ENCODE results near the gene MAU2. TPM values are rescaled to one million over a fixed set of nuclear protein-coding genes. Genes with fewer than 3 reads are reported as not detected.
A peak's percentile ranks its signal among the peaks of the same experiment; 100 is the strongest.

MAU2 gene
- total RNA-seq, 2 experiments from 2014 or later: 38.6 to 42.5 TPM

DNA sequence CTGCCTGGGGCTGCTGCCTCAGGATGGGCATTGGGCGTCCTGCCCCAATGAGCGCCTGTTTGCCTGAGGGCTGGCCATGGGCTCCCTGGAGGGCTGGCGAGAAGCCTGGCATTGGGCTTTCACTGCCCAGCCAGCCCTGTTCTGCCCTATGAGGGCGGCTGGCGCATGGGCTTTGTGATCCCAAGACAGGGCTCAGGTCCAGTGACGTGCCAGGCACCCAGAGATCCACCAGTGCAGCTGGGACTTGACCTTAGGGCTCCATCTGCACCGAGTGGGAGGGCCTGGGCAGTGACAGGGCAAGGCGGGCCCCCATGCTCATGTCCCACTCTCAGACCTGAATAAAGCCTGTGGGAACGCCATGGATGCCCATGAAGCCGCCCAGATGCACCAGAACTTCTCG is 34.3 kb downstream of the MAU2 start:
- H3K36me3 Mint-ChIP-seq (ENCODE audit: low read depth): peaks cover 11% of the 10 kb centered on the region
- no peak overlapping the region for H3K4me3 Mint-ChIP-seq
- intact Hi-C loops (cut with micrococcal nuclease): no loop called here
- no peak for DNase-seq
- CTCF ChIA-PET: no interaction called here
- H3K4me1 Mint-ChIP-seq (ENCODE audit: low read depth): peaks cover 8% of the 10 kb centered on the region
- H3K27ac Mint-ChIP-seq: no peak overlapping the region
- H3K9me3 Mint-ChIP-seq: no peaks in the 10 kb centered on the region
- no peaks in the 10 kb centered on the region for H3K27me3 Mint-ChIP-seq (ENCODE audit: low read depth)

DNA sequence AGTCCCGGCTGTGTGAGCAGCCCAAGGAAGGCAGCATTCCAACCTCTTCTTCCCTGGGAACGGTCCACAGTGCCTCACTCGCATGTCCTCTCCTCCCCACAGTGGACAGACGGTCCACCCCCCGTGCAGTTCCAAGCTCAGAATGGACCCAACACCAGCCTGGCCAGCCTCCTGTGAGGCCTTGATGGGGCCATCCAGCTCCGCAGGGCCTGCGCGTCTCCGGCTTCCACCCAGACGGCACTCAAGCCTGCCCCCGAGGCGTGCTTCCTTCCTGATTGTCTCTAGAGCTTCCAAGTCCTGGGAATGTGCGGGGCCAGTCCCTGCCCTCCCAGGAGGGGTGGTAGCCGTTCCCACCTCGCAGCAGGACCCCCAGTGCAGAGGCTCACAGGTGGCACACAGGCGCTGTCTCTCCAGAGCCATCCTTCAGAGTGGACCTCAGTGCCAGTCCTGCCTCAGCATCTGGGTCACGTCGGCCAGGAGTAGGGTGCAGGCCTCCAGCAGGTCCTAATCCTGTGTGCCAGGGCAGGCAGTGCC is 35.0 kb downstream of the MAU2 start:
- Mint-ChIP-seq H3K27ac (no peak overlapping the region), H3K27me3 (ENCODE audit: low read depth) (no peaks in the 10 kb centered on the region), H3K4me1 (ENCODE audit: low read depth) (peaks cover 8% of the 10 kb centered on the region), H3K4me3 (no peak overlapping the region), H3K9me3 (no peaks in the 10 kb centered on the region), H3K36me3 (ENCODE audit: low read depth) (peaks cover 11% of the 10 kb centered on the region)
- CTCF ChIA-PET: no interaction called here
- DNase-seq: no peak
- intact Hi-C loops (cut with micrococcal nuclease): no loop called here

DNA sequence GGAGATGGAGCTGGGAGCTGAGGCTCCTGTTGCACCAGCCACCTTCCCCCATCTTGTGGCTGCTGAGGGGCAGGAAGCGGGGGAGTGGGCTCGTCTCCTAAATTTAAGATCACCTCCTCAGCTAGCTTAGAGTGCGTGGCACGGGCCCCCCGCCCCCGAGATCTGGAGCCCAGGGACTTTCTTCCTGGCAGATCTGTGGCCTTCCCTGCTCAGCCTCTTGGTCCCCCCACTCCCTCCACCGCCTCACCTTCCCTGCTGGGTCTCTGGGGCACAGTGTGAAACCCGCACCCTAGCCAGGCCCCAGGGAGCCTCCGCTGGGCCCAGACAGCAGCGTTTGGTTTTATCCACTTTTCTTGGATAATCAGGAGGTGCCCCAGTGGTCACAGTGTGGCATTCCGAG is 35.9 kb downstream of the MAU2 start:
- intact Hi-C loops (cut with micrococcal nuclease): no loop called here
- Mint-ChIP-seq H3K27me3 (ENCODE audit: low read depth) (no peaks in the 10 kb centered on the region), H3K4me3 (no peak overlapping the region), H3K4me1 (ENCODE audit: low read depth) (peaks cover 15% of the 10 kb centered on the region), H3K36me3 (ENCODE audit: low read depth) (peaks cover 11% of the 10 kb centered on the region), H3K9me3 (no peaks in the 10 kb centered on the region), H3K27ac (no peak overlapping the region)
- CTCF ChIA-PET: no interaction called here
- DNase-seq: no peak

DNA sequence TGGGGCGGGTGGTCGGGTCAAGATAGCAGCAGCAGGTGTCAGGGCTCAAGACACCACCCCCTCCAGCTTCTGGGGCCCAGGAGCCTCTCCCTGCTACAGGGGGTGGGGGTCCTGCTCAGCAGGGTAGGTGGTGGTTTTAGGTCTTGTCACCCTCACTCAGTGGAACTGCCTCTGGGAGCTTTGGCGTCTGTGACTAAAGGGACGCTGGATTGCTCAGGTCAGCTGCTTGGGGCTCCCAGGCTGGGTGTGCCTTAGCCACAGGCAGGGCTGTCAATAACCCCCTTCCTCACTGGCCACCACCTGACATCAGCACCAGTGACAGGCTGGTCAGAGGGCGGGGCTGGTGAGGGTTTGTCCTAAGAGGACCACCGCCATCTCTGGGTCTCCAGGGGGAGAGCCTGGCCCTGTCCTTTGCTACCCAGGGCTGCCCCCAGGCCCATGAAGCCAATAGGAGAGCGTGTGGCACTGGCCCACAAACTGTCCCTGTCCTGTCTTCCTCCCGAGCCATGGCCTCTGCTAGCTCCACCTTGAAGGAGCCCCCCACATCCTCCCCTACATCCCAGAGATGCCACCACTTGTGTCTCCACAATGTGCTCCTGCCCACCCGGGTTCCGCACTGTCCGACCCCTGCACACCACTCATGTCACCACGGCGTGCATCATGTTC is 36.4 kb downstream of the MAU2 start:
- Mint-ChIP-seq H3K36me3 (ENCODE audit: low read depth) (peaks cover 10% of the 10 kb centered on the region), H3K27ac (no peak overlapping the region)
- CTCF ChIA-PET: interaction anchor here (1.9 kb wide), 1 partner anchor 133 kb away, joined by 6 read pairs; no protein-coding TSS in a partner anchor

DNA sequence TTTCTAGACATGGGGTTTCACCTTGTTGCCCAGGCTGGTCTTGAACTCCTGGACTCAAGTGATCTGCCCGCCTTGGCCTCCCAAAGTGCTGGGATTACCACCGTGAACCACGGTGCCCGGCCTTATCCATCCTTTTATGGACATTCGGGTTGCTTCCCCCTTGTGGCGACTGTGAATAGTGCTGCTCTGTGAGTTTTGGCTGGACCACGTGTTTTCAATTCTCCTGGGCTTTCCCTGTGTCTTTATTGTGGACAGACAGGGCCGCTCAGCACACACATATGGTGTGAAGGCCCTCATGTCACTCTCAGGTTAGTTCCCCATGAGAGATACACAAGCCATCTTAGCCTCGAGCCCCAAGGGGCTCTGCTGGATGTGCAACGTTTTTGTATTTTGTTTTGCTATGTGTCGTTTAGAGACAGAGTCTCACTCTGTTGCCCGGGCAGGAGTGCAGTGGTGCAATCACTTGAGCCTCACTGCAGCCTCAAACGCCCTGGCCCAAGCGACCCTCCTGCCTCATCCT is 40.5 kb downstream of the MAU2 start:
- no peaks in the 10 kb centered on the region for H3K9me3 Mint-ChIP-seq
- H3K27me3 Mint-ChIP-seq (ENCODE audit: low read depth): no peaks in the 10 kb centered on the region
- CTCF ChIA-PET: interaction anchor here (0.7 to 9.7 kb wide), 11 partner anchors 9 to 590 kb away, joined by 3 to 162 read pairs (median 5); no protein-coding TSS in a partner anchor
- H3K4me3 Mint-ChIP-seq: no peak overlapping the region
- intact Hi-C loops (cut with micrococcal nuclease): loop anchor here (1.0 to 2.0 kb wide), 3 partner anchors 129 to 214 kb away; no protein-coding TSS in a partner anchor
- H3K27ac Mint-ChIP-seq: no peak overlapping the region
- peaks cover 3% of the 10 kb centered on the region for H3K36me3 Mint-ChIP-seq (ENCODE audit: low read depth)
- H3K4me1 Mint-ChIP-seq (ENCODE audit: low read depth): peaks cover 27% of the 10 kb centered on the region
- peak; percentile 92 for DNase-seq

More for the DNA sequence above, 36.4 kb downstream of the MAU2 start:
- H3K27me3 Mint-ChIP-seq (ENCODE audit: low read depth): no peaks in the 10 kb centered on the region
- intact Hi-C loops (cut with micrococcal nuclease): no loop called here
- H3K4me3 Mint-ChIP-seq: no peak overlapping the region
- H3K9me3 Mint-ChIP-seq: no peaks in the 10 kb centered on the region
- peaks cover 17% of the 10 kb centered on the region for H3K4me1 Mint-ChIP-seq (ENCODE audit: low read depth)
- no peak for DNase-seq

DNA sequence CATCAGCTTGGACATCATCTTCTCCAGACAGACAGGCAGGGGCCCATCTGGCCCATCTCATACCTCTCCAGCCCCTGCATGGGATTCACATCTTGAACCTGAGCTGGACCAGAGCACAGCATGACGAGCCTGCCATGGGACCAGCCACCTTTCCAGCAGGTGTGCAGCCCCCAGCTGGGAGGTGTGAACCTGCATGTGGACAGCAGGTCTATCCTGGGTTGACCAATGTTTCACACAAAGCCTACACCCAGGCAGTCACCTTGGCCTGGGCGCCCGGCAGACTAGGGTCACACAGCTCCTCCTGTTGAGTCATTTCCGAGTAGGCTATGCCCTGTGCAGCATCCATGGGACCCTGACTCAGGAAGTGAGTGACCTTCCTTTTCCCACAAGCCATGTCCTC is 41.4 kb downstream of the MAU2 start:
- no peak for DNase-seq
- Mint-ChIP-seq H3K9me3 (no peaks in the 10 kb centered on the region), H3K27me3 (ENCODE audit: low read depth) (no peaks in the 10 kb centered on the region), H3K27ac (no peak overlapping the region), H3K4me3 (no peak overlapping the region), H3K36me3 (ENCODE audit: low read depth) (peaks cover 3% of the 10 kb centered on the region), H3K4me1 (ENCODE audit: low read depth) (peaks cover 30% of the 10 kb centered on the region)
- CTCF ChIA-PET: interaction anchor here (0.8 to 9.7 kb wide), 11 partner anchors 8 to 216 kb away, joined by 3 to 162 read pairs (median 6); partner anchors contain the start of gene GATAD2A
- intact Hi-C loops (cut with micrococcal nuclease): no loop called here

DNA sequence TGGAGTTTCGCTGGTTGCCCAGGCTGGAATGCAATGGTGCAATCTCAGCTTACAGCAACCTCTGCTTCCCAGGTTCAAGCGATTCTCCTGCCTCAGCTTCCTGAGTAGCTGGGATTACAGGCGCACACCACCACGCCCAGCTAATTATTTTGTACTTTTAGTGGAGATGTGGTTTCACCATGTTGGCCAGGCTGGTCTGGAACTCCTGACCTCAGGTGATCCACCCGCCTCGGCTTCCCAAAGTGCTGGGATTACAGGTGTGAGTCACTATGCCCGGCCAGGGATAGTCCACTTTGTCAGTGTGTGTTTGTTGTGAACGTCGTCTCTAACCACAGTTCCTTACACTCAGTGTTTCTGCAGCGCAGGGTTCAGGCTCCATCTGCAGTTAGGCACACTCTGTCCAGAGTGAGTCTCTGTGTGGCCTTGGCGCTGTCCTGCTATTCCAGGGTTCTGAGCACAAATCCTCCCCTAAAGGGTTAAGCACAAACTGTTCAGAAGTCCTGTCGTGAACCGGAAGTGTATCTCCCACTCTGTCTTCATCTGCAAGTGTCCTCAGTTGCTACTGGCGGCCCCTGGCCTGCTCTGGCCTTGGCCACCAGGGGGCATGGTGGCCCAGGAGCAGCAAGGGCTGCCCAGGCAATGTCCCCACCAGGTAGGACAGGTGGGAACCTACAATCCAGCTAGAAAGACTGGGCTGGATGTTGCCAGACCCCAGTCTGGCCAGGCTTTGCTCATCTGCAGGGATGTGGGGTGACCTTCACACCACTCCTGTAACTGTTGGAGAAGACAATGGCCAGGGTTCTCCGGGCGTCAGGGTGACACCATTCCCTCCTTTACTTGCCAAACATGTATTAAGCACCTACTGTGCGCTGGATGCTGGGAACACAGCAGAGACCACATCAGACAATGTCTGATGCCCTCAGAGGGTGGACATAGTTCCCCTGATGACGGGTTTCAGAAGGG is 46.1 kb downstream of the MAU2 start:
- Mint-ChIP-seq H3K4me1 (ENCODE audit: low read depth) (peaks cover 16% of the 10 kb centered on the region), H3K36me3 (ENCODE audit: low read depth) (no peaks in the 10 kb centered on the region), H3K27me3 (ENCODE audit: low read depth) (no peaks in the 10 kb centered on the region), H3K27ac (peak overlapping the region; percentile 18), H3K4me3 (no peak overlapping the region), H3K9me3 (no peaks in the 10 kb centered on the region)
- CTCF ChIA-PET: interaction anchor here (0.7 to 9.7 kb wide), 8 partner anchors 13 to 145 kb away, joined by 3 to 162 read pairs (median 4); no protein-coding TSS in a partner anchor
- peak; percentile 76 for DNase-seq
- intact Hi-C loops (cut with micrococcal nuclease): loop anchor here (1.0 kb wide), 3 partner anchors 19 to 124 kb away; no protein-coding TSS in a partner anchor

DNA sequence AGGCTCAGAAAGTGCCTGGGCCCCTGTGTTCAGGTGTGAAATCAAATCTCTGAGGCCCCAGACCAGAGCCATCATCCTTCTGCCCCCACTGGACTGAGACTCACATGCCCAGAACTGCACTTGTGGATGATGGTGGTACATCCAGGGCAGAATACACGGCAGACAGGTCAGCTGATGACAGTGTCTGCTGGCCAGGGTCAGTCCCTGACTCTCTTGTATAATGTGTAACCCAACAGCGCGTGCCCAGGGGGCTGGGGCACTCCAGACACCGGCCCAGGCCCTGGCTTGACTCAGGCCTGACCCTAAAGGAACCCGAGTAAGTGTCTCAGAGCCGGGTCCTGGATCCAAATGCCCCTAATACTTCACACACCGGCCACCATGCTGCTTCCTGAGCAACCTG is 47.5 kb downstream of the MAU2 start:
- peaks cover 17% of the 10 kb centered on the region for H3K4me1 Mint-ChIP-seq (ENCODE audit: low read depth)
- CTCF ChIA-PET: interaction anchor here (0.7 to 9.7 kb wide), 6 partner anchors 8 to 123 kb away, joined by 3 to 162 read pairs (median 4); no protein-coding TSS in a partner anchor
- no peaks in the 10 kb centered on the region for H3K9me3 Mint-ChIP-seq

DNA sequence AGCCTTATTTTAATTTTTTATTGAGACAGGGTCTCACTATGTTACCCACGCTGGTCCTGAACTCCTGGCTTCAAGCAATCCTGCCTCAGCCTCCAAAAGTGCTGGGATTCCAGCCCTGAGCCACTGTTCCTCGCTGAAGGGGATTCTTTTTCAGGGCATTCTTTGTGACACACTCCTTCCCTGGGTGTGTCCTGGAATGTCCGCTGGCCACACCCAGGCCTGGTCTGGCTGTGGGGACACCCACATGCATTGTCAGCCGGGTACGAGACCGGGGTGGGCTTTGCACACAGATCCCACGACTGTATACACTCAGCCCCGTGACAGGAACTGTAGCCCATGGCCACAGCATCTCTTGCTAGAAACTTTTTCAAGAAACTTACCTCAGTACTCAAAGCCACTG is 50.4 kb downstream of the MAU2 start:
- Mint-ChIP-seq H3K4me1 (ENCODE audit: low read depth) (peaks cover 10% of the 10 kb centered on the region), H3K36me3 (ENCODE audit: low read depth) (no peaks in the 10 kb centered on the region), H3K27me3 (ENCODE audit: low read depth) (no peaks in the 10 kb centered on the region), H3K4me3 (no peak overlapping the region), H3K27ac (no peak overlapping the region), H3K9me3 (no peaks in the 10 kb centered on the region)
- intact Hi-C loops (cut with micrococcal nuclease): no loop called here
- CTCF ChIA-PET: interaction anchor here (1.5 kb wide), 1 partner anchor 22 kb away, joined by 3 read pairs; no protein-coding TSS in a partner anchor
- no peak for DNase-seq

More for the DNA sequence above, 47.5 kb downstream of the MAU2 start:
- Mint-ChIP-seq H3K27me3 (ENCODE audit: low read depth) (no peaks in the 10 kb centered on the region), H3K4me3 (no peak overlapping the region), H3K27ac (no peak overlapping the region), H3K36me3 (ENCODE audit: low read depth) (no peaks in the 10 kb centered on the region)
- DNase-seq: no peak
- intact Hi-C loops (cut with micrococcal nuclease): no loop called here

DNA sequence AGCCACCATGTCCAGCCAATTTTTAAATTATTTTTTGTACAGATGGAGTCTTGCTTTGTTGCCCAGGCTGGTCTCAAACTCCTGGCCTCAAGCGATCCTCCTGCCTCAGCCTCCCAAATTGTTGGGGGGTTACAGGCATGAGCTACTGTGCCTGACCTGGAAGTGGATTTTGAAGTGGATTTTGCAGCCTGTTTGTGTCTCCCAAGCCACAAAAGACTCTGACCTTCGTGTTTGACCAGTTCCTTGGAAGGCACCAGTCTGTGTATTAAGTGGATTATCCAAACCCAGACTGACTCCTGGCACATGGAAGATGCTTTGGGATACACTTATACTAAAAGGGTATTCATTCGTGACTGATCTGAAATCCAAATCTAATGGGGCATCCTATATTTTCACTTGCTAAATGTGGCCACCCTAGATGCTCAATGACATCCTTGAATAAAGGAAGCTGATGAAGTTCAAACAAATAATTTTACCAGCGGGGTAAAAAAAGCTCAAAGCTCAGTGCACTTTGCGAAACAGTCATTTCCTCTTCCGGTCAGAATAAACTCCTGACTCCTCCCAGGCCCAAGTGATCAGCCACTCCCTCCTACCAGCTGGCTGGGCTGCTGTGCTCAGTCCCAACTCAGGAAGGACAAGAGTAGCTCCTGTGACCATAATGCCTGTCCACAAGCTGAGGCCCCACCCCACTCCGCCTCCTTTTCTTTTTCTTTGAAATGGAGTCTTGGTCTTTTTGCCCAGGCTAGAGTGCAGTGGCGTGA is 52.2 kb downstream of the MAU2 start:
- Mint-ChIP-seq H3K27ac (peak overlapping the region; percentile 86), H3K4me3 (peak overlapping the region; percentile 34), H3K9me3 (no peaks in the 10 kb centered on the region), H3K36me3 (ENCODE audit: low read depth) (no peaks in the 10 kb centered on the region), H3K27me3 (ENCODE audit: low read depth) (no peaks in the 10 kb centered on the region), H3K4me1 (ENCODE audit: low read depth) (peaks cover 7% of the 10 kb centered on the region)
- intact Hi-C loops (cut with micrococcal nuclease): loop anchor here (1.0 kb wide), 1 partner anchor 12 kb away; no protein-coding TSS in a partner anchor
- CTCF ChIA-PET: interaction anchor here (0.9 to 1.4 kb wide), 6 partner anchors 8 to 198 kb away, joined by 3 to 6 read pairs (median 4); partner anchors contain the start of gene GATAD2A
- DNase-seq: peak; percentile 57

DNA sequence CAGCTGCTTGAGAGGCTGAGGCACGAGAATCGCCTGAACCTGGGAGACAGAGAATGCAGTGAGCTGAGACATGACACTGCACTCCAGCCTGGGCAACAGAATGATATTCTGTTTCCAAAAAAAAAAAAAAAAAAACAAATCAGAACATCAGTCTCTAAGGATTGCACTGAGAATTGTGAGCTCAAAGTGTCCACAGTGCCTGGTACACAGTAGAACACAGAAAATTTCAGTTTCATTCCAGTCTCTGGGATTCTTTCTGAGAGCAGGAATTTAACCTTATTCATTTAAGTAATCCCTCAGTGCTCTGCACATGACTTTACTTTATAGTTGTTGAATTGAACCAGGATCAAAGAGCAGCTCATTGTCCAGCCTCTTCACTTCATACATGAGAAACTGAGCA is 58.9 kb downstream of the MAU2 start:
- CTCF ChIA-PET: interaction anchor here (0.6 to 0.8 kb wide), 2 partner anchors 12 to 13 kb away, joined by 3 read pairs; no protein-coding TSS in a partner anchor
- no peak for DNase-seq
- Mint-ChIP-seq H3K9me3 (no peaks in the 10 kb centered on the region), H3K27ac (no peak overlapping the region), H3K4me3 (no peak overlapping the region), H3K36me3 (ENCODE audit: low read depth) (no peaks in the 10 kb centered on the region), H3K27me3 (ENCODE audit: low read depth) (no peaks in the 10 kb centered on the region), H3K4me1 (ENCODE audit: low read depth) (peaks cover 2% of the 10 kb centered on the region)
- intact Hi-C loops (cut with micrococcal nuclease): no loop called here

Data from activated naive CD4-positive, alpha-beta T cell treated with anti-CD3 and anti-CD28 coated beads for 36 hours (primary cell).